Non-pigmented ciliary epithelial cell (primary cell): Measurements from ENCODE around the gene FAF1.
"Not testable (repeated sequence)": the region's sequence is repeated elsewhere in the genome, so short reads cannot be mapped to it uniquely, and the experiment has no call there.

Source experiments
- DNase-seq: peaks from one replicate; pipeline ENCODE4 v3.0.0-alpha.2; 2010; ENCODE audit warnings: low read depth

FAF1 gene

DNA sequence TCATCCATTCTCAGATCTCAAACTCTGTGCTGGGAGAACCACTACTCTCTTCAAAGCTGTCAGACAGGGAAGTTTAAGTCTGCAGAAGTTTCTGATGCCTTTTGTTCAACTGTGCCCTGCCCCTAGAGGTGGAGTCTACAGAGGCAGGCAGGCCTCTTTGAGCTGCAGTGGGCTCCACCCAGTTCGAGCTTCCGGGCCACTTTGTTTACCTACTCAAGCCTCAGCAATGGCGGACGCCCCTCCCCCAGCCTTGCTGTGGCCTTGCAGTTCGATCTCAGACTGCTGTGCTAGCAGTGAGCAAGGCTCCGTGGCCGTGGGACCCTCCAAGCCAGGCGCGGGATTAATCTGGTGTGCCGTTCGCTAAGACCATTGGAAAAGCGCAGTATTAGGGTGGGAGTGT, 49.7 kb downstream of the FAF1 start:
- not testable (repeated sequence) for DNase-seq

DNA sequence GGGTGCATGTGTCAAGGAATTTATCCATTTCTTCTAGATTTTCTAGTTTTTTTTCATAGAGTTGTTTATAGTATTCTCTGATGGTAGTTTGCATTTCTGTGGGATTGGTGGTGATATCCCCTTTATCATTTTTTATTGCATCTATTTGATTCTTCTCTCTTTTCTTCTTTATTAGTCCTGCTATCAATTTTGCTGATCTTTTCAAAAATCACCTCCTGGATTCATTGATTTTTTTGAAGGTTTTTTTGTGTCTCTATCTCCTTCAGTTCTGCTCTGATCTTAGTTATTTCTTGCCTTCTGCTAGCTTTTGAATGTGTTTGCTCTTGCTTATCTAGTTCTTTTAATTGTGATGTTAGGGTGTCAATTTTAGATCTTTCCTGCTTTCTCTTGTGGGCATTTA, 52.5 kb downstream of the FAF1 start:
- not testable (repeated sequence) for DNase-seq

DNA sequence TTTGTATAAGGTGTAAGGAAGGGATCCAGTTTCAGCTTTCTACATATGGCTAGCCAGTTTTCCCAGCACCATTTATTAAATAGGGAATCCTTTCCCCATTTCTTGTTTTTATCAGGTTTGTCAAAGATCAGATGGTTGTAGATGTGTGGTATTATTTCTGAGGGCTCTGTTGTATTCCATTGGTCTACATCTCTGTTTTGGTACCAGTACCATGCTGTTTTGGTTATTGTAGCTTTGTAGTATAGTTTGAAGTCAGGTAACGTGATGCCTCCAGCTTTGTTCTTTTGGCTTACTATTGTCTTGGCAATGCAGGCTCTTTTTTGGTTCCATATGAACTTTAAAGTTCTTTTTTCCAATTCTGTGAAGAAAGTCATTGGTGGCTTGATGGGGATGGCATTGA, 54.0 kb downstream of the FAF1 start:
- DNase-seq = not testable (repeated sequence)

DNA sequence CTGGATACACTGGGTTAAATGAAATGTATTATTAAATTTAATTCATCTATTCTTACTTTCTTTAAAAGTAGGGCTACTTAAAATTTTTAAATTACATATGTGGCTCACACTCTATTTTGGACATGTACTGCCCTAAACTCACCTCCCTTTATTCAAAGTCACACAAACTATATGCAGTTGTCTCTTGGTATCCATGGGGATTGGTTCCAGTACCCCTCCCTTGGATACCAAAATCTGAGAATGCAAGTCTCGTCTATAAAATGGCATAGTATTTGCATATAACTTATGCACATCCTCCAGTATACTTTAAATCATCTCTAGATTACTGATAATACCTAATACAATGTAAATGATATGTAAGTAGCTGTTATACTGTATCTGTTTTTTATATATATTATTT, 57.6 kb downstream of the FAF1 start:
- no peak for DNase-seq

DNA sequence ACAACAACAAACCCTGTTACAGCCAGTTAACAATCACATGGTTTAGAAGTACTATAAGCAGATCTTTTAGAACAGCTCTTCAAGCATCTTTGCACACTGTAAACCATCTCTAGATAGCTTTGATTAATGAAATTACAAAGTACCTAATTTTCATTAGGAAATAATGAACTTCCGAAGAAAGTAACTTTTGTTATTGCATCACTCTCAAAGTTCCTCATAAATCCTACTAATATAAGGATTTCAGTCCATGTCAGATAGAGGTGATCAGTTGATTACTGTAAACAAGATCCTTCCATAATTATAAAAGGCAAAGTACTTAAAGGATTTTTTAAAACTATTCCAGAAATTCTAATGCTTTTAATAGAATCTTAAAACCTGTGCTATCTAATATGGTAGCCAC, 58.2 kb downstream of the FAF1 start:
- no peak for DNase-seq

DNA sequence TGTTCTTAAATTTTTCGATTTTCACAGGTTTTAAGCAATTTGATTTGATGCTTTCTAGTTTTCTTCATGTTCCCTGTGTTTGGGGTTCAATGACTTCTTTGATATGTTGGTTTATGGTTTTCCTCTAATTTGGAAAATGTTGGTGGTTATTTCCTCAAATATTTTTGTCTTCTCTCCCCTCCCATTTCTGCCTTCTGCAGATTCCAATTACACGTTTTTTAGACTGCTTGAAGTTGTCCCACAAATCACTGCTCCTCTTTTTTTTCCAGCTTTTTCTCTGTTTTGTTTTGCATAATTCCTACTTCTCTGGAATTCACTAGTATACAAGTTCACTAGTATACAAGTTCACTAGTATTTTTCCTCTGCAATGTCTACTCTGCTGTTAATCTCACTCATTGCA, 61.3 kb downstream of the FAF1 start:
- no peak for DNase-seq

DNA sequence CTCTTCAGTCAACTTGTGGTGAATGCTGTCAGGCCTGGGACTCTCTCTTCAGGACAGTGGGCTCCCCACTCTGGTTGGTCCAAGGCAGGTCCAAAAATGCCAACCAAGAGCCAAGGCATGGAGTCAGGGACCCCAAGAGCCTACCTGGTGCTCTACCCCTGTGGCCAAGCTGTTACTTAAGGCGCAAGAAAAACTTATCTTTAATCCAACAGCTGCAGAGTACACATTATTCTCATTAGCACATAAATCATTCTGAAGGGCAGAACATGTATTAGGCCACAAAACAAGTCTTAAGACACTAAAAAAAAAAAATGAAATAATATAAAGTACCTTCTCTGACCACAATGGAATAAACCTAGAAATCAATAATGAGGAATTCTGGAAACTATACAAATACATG, 65.7 kb downstream of the FAF1 start:
- no peak for DNase-seq

DNA sequence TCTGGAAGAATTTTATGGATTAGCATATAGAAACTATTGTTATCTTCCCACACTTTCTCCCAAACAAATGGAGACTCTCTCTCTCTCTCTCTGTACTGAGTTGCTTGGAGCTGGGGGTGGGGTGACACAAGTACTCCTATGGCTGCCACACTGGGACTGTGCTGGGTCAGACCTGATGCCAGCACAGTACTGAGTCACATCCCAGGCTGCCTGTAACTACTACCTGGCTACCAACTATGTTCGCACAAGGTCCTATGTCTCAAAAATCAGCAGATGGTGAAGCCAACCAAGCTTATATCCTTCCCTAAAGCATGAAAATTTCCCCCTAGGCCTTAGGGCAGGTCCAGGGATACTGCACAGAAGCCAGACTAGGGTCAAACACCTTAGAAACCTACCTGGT, 66.6 kb downstream of the FAF1 start:
- no peak for DNase-seq

DNA sequence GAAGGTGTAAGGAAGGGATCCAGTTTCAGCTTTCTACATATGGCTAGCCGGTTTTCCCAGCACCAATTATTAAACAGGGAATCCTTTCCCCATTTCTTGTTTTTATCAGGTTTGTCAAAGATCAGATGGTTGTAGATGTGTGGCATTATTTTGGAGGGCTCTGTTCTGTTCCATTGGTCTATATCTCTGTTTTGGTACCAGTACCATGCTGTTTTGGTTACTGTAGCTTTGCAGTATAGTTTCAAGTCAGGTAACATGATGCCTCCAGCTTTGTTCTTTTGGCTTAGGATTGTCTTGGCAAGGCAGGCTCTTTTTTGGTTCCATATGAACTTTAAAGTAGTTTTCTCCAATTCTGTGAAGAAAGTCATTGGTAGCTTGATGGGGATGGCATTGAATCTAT, 72.5 kb downstream of the FAF1 start:
- DNase-seq = not testable (repeated sequence)

DNA sequence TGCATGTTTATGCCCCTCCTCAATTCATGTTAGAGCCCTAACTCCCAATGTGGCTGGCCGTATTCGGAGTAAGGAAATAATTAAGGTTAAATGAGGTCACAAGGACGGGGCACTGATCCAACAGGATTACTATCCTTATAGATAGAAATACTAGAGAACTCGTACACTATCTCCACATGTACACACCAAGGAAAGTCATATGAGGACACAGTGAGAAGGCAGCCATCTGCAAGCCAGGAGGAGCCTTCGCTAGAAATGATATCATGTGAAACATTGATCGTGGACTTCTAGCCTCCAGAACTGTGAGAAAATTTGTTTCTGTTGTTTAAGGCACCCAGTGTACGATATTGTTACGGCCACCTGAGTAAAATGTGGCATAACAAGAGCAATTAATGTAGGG, 79.7 kb downstream of the FAF1 start:
- DNase-seq = no peak

DNA sequence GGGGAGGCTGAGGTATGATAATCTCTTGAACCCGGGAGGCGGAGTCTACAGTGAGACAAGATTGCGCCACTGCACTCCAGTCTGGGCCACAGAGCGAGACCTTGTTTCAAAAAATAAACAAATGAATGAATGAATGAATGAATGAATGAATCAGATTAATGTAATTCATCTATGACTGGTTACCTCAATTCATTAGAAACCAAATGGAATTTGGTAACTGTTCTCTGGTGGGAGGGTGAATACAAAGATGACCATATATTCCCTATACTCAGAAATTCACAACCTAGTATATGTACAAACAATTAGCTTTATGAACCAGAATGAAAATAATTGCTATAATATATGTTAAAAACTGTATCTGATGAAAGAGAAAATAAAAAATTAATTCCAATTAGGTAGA, 80.9 kb downstream of the FAF1 start:
- no peak for DNase-seq

DNA sequence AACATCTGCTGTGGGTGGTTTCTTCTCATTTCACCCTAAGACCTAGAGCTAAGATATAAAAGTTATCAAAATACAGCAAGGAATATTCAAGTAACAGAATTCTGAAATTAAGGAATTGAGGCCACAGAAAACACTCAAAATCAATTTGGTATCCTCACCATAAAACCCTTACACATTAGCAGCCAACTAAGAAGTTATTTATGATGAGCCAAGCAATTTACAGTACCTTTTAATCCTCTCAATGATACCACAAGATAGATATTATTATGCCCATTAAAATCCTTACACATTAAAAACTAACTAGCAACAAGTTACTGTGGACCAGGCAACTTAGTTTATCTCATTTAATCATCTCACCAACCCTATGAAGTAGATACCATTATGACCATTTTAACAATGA, 81.6 kb downstream of the FAF1 start:
- DNase-seq = no peak

DNA sequence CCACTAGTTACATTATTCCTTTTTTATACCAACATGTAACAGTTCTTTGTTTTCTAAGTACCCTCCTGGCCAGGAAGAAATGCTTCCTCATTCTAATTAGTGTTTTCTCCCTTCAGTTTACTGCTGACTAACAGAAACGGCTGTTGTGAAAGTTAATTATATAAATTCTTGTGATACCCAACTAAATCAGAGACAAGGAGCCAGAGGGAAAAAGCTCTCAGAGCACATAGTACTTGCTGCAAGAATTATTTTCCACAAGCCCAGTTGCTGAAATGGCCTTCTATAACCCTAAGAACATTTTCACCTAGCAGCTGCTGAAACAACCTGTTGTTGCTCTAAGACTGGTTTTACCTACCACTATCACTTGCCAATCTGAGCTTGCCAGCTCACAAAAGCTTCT, 82.4 kb downstream of the FAF1 start:
- no peak for DNase-seq

DNA sequence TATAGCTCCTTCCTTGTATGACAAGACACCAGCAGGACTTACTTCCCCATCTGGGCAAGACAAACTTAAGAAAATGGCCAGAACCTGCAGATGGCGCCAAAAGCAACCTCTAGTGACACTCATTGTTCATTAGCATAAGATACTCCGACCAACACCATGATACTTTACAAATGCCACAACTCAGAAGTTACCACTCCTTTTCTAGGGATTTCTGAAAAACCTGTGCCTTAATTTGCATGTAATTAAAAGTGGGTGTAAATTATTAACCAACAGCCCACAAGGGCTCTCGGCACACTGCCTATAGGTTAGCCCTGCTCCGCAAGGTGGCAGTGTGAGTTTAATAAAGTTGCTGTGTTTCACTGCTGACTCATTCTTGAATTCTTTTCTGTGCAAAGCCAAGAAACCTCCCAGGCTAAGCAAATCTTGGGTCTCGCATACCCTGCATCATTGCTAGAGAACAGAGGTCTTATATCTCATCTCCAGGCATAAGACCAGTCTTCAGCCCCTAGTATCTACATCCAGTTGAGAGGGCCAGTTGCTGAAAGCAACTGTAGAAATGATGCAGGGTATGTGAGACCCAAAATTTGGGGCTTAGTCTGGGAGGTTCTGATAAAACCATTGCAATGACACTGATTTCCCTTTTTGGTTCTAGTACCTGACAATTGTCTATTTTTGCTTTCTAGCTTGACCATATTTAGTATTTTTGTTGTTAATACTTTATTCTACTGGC, 86.4 kb downstream of the FAF1 start:
- DNase-seq = peak; percentile 19

DNA sequence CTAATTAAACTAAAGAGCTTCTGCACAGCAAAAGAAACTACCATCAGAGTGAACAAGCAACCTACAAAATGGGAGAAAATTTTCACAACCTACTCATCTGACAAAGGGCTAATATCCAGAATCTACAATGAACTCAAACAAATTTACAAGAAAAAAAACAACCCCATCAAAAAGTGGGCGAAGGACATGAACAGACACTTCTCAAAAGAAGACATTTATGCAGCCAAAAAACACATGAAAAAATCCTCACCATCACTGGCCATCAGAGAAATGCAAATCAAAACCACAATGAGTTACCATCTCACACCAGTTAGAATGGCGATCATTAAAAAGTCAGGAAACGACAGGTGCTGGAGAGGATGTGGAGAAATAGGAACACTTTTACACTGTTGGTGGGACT, 95.2 kb downstream of the FAF1 start:
- not testable (repeated sequence) for DNase-seq

DNA sequence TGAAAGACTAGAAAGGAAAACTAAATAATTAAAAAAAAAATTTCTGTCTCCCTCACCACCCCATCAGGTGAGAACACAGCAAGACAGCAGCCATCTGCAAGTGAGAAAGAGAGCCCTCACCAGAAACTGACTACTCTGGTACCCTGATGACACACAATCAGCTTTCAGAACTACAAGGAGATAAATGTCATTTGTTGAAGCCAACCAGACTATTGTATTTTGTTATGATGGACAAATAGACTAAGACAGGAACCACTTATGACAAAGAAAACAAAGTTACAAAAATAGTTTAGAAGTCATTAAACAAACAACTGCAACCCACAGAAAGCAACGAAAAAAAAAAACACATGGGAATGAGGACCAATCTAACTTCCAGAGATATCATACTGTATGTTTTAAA, 98.3 kb downstream of the FAF1 start:
- DNase-seq = no peak

DNA sequence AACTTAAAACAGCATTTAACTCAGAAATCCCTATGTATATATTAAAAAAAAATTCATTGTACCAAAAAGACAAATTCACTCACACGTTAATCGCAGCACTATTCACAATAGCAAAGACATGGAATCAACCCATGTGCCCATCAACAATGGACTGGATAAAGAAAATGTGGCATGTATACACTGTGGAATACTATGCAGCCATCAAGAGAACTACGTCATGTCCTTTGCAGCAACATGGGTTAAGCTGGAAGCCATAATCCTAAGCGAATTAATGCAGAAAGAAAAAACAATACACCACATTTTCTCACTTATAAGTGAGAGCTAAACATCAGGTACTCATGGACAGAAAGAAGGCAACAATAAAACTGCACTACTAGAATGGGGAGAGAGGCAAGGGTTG, 99.4 kb downstream of the FAF1 start:
- no peak for DNase-seq

DNA sequence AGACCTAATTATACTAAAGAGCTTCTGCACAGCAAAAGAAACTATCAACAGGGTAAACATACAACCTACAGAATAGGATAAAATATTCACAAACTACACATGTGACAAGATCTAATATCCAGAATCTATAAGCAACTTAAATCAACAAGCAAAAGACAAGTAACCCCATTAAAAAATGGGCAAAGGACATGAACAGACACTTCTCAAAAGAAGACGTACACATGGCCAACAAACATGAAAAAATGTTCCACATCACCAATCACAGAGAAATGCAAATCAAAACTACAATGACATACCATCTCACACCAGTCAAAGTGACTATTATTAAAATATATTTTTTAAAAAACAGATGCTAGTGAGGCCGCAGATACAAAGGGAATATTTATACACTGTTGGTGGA, 99.8 kb downstream of the FAF1 start:
- DNase-seq = no peak

DNA sequence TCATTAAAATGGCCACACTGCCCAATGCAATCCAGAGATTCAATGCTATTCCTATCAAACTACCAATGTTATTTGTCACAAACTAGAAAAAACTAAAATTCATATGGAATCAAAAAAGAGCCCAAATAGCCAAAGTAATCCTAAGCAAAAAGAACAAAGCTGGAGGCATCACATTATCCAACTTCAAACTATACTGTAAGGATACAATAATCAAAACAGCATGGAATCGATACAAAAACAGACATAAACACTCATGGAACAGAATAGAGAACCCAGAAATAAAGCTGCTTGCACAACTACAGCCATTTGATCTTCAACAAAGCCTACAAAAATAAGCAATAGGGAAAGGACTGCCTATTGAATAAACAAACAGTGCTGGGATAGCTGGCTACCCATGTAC, 100.4 kb downstream of the FAF1 start:
- no peak for DNase-seq

DNA sequence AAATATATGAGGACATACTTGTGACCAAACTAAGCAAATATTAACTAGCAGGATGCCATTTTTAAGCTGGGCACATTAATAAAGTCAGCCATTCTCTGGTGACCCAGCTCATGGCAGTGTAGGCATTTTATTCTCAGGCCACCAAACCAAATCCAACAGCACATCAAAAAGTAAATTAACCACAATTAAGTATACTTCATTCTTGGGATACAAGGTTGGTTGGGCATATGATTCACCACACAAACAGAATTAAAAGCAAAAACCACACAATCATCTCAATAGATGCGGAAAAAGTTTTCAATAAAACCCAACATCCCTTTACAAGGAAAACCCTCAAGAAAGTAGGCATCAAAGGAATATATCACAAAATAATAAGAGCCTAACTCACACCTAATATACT, 101.3 kb downstream of the FAF1 start:
- no peak for DNase-seq

DNA sequence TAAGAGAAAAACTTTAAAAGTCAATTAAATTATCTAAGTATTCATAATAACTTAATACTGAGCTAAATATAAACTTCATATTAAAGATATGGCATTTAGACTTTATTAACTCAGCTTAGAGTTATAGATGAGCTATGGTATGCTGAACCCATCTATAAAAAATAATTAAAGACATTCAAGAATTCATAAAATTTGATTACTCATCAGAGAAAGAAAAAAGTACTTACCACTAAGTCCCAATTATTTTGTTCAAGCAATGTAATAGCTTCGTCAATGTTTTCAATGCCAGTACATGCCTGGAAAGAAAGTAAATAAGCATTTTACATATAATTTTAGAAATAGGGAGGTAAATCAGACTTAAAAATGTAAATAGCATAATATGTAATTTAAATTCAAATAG, 102.4 kb downstream of the FAF1 start:
- no peak for DNase-seq

DNA sequence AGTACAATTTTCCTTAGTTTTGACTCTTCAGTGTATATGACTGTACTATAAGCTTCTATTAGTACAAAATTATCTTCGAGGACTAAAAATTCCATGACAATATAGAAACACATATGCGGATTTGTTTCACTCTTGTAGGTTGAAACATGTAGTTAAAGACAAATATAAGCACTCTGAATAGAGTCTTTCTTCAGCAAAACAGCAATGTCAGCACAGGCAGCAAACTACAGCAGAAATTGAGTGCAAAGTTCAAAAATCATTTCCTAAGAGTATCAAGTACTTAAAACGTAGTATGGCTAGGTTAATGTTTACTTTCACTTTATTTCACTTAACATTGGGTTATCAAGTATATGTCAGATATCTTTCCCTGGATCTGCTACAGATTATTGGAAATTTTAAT, 106.7 kb downstream of the FAF1 start:
- no peak for DNase-seq

DNA sequence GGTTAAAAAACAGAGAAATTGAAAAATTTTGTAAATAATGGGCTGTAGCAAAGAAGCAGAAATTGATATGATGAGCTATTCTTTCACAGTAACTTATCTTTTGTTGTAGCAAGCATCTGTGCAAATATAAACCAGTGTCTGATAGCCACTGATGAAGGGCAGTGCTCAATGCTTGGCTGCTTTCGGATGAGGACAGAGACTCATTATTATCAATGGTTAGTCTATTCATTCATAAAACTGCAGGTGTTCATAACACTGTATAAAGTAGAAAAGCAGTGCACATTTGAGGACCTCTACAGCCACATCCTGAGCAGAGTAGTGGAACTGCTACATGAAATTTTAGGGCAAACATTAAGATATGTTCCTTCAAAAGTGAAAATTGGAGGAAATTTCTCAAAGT, 107.2 kb downstream of the FAF1 start:
- no peak for DNase-seq

DNA sequence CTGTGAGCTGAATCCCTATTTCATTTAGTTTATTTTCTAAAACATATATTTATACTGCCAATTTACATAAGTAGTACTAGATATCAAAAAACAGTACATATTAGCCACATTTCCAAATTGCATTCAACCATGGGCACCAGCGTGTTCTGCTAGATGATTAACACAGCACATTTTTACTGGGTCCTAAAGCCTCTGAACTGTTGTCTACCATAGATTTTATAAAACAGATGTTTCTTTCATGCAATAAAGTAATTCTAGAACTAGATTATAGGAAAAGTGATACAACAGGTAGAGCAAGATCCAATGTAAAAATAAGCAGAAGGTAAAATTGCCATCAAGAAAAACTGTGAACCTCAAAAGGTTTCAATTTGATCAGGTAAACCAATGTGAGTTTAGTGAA, 108.6 kb downstream of the FAF1 start:
- DNase-seq = no peak

DNA sequence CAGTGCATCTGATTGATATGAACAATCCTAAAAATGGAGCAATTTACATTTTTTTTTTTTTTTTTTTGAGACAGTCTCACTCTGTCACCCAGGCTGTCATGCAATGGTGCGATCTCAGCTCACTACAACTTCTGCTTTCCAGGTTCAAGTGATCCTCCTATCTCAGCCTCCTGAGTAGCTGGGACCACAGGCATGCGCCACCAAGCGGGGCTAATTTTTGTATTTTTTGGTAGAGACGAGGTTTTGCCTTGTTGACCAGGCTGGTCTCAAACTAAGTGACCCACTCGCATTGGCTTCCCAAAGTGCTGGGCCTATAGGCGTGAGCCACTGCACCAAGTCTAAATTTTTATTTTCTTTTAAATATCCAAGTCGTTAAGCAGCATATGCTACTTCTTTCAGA, 109.0 kb downstream of the FAF1 start:
- no peak for DNase-seq
